Suprapubic skin (tissue), 4 donors: Measurements from ENCODE around the gene TMTC2.

ENCODE experiments used
- POLR2A ChIP-seq, 2 donors: fragments of 450-650 bp; IDR thresholded peaks; one replicate each; pipeline ENCODE4 v1.6.1; 2017; ENCODE audit warnings: antibody characterized with exemption in 2 of 2, mild to moderate bottlenecking in 2 of 2, moderate library complexity in 2 of 2
- POLR2AphosphoS5 ChIP-seq, 3 donors: sonication (generic); formaldehyde crosslinking; IDR thresholded peaks; one replicate each; pipeline ENCODE4 v1.6.1; 2017; ENCODE audit warnings: antibody characterized with exemption in 3 of 3
- TF ChIP-seq, protein P1 (sequence below), 2 donors: fragments of 200-600 bp in 1 of 2; fragments of 450-650 bp in 1 of 2; sonication (generic) in 1 of 2; IDR thresholded peaks; one replicate each; pipeline ENCODE4 v1.5.1; 2016 to 2019; ENCODE audit warnings: antibody characterized with exemption in 2 of 2, mild to moderate bottlenecking in 1 of 2, moderate library complexity in 1 of 2

DNA sequence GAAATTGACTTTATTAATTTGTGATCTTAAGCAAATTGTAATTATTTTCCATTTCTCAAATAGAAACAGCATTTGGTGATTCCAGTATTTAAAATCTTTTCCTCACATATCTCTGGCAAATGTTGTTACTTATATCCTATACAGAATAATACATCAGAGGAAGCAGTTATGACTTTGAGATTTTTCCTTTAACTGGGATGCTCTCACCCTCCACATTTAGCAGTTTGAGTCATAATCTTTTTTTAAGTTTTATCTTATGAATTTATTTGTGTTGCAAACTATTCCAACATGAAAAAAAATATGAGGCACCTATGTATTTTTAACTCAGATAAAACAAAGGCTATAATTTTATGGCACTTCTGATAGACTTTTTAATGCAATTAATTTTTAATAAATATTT, 311.8 kb downstream of the TMTC2 start:
- TF ChIP-seq, protein P1, sequence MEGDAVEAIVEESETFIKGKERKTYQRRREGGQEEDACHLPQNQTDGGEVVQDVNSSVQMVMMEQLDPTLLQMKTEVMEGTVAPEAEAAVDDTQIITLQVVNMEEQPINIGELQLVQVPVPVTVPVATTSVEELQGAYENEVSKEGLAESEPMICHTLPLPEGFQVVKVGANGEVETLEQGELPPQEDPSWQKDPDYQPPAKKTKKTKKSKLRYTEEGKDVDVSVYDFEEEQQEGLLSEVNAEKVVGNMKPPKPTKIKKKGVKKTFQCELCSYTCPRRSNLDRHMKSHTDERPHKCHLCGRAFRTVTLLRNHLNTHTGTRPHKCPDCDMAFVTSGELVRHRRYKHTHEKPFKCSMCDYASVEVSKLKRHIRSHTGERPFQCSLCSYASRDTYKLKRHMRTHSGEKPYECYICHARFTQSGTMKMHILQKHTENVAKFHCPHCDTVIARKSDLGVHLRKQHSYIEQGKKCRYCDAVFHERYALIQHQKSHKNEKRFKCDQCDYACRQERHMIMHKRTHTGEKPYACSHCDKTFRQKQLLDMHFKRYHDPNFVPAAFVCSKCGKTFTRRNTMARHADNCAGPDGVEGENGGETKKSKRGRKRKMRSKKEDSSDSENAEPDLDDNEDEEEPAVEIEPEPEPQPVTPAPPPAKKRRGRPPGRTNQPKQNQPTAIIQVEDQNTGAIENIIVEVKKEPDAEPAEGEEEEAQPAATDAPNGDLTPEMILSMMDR (IDR thresholded peaks at IDR 0.05): no peak
- TF ChIP-seq POLR2A (IDR thresholded peaks at IDR 0.05) (no peak), POLR2AphosphoS5 (IDR thresholded peaks at IDR 0.05) (no peak)
